ENCODE results near the gene UXT.

The UXT gene

GRCh38 chrX:47623540-47624027 lies 35.4 kb downstream of the UXT start (continued):
- TF ChIP-seq ZBTB10 (tag by site-specific recombination; IDR thresholded peaks at IDR 0.05) (no peak), BCL11A (tag by site-specific recombination; IDR thresholded peaks at IDR 0.05; ENCODE audit: low read depth) (no peak), ZNF558 (tag by site-specific recombination; IDR thresholded peaks at IDR 0.05) (no peak), ZNF140 (tag by site-specific recombination; IDR thresholded peaks at IDR 0.05) (no peak), WT1 (tag by site-specific recombination; IDR thresholded peaks at IDR 0.05) (no peak), ZNF792 (tag by site-specific recombination; IDR thresholded peaks at IDR 0.05) (peak; percentile 82; the same call in 1 of the 2 replicates), IKZF3 (tag by site-specific recombination; IDR thresholded peaks at IDR 0.05) (peak; percentile 70), ZBTB20 (tag by site-specific recombination; IDR thresholded peaks at IDR 0.05) (peak; percentile 66), REPIN1 (tag by site-specific recombination; IDR thresholded peaks at IDR 0.05; ENCODE audit: low read depth) (no peak), ZNF580 (tag by site-specific recombination; IDR thresholded peaks at IDR 0.05) (no peak), EGR2 (tag by site-specific recombination; IDR thresholded peaks at IDR 0.05; ENCODE audit: low read depth) (peak; percentile 74), ZNF510 (tag by site-specific recombination; IDR thresholded peaks at IDR 0.05; ENCODE audit: insufficient replicate concordance) (no peak), ZNF785 (tag by site-specific recombination; IDR thresholded peaks at IDR 0.05) (no peak), ZNF660 (tag by site-specific recombination; IDR thresholded peaks at IDR 0.05) (no peak), ZNF843 (tag by site-specific recombination; IDR thresholded peaks at IDR 0.05) (no peak), PRDM6 (tag by site-specific recombination; IDR thresholded peaks at IDR 0.05) (no peak), ZIC2 (tag by site-specific recombination; IDR thresholded peaks at IDR 0.05) (peak; percentile 39), ZNF175 (tag by site-specific recombination; IDR thresholded peaks at IDR 0.05) (no peak), ZNF366 (tag by site-specific recombination; conservative IDR thresholded peaks at IDR 0.05) (no peak), ZNF701 (tag by site-specific recombination; IDR thresholded peaks at IDR 0.05) (no peak), ZNF514 (tag by site-specific recombination; IDR thresholded peaks at IDR 0.05) (no peak), ZNF335 (tag by site-specific recombination; conservative IDR thresholded peaks at IDR 0.05) (peak; percentile 85), ZNF600 (tag by site-specific recombination; IDR thresholded peaks at IDR 0.05) (0 out of 2 replicates have a peak, but pooled peaks have one; percentile 41), ZBTB48 (tag by site-specific recombination; IDR thresholded peaks at IDR 0.05) (no peak), GLIS1 (tag by site-specific recombination; IDR thresholded peaks at IDR 0.05) (peak; percentile 53; the same call in 1 of the 2 replicates), ZNF292 (tag by site-specific recombination; IDR thresholded peaks at IDR 0.05; ENCODE audit: borderline replicate concordance, low read depth) (no peak), OVOL3 (tag by site-specific recombination; IDR thresholded peaks at IDR 0.05) (no peak), KLF17 (tag by site-specific recombination; IDR thresholded peaks at IDR 0.05) (no peak), KLF1 (tag by site-specific recombination; IDR thresholded peaks at IDR 0.05) (0 out of 2 replicates have a peak, but pooled peaks have one; percentile 41), ZNF426 (tag by site-specific recombination; IDR thresholded peaks at IDR 0.05) (no peak), ZNF837 (tag by site-specific recombination; IDR thresholded peaks at IDR 0.05) (no peak), ZNF184 (tag by site-specific recombination; IDR thresholded peaks at IDR 0.05) (no peak), ZNF544 (tag by site-specific recombination; IDR thresholded peaks at IDR 0.05) (no peak), KLF9 (tag by site-specific recombination; IDR thresholded peaks at IDR 0.05; ENCODE audit: low read depth) (peak; percentile 53; the same call in 1 of the 2 replicates), ZNF610 (tag by site-specific recombination; IDR thresholded peaks at IDR 0.05; ENCODE audit: borderline replicate concordance) (no peak), ZNF791 (tag by site-specific recombination; IDR thresholded peaks at IDR 0.05) (no peak)
